Measurements from ENCODE around the gene YEATS2. TPM values are rescaled to one million over a fixed set of nuclear protein-coding genes. Genes with fewer than 3 reads are reported as not detected.
"Not testable (repeated sequence)": the region's sequence is repeated elsewhere in the genome, so short reads cannot be mapped to it uniquely, and the experiment has no call there.

YEATS2 gene
- total RNA-seq, 1 experiment from 2014 or later, result 31.0 TPM

DNA sequence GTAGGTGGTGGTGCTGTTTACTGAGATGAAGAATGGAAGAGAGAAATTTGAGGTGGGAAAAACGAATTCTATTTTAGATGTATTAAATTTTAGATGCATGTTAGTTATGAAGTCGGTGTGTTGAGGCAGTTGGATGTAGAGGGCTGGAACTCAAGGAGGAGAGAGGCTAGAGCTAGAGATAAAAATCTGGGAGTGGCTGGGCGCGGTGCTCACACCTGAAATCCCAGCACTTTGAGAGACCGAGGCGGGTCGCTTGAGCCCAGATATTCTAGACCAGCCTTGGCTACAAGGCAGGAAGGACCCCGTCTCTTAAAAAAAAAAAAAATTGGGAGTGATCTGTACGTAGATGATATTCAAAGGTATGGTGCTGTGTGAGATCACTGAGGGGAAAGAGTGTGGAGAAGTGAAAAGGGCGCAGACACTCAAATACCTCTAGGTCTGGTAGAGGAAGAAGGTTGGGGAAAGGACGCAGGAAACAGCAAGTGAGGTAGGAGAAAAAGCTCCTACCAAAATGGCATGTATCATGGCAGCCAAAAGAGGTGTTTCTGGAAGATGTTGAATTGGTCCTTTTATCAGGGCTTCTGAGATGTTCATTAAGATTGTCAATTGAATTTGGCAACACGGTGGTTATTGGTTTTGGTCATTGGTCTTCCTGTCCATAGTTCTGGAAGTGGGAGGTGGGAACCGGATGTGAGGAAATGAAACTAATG is 1.8 kb downstream of the YEATS2 start:
- peaks cover 71% of the 10 kb centered on the region for H3K79me2 ChIP-seq (ENCODE audit: low read length)
- intact Hi-C loops (cut with micrococcal nuclease), result loop anchor here (2.0 kb wide), 1 partner anchor 63 kb away; no protein-coding TSS in a partner anchor
- no peaks in the 10 kb centered on the region; the same call in 1 of the 2 replicates for H3K9me2 ChIP-seq (replicated peaks; ENCODE audit: low read length)
- ATAC-seq, result no peak
- ChIA-PET CTCF (no interaction called here), POLR2A (ENCODE audit: unreplicated experiment) (no interaction called here)
- H3K9ac ChIP-seq (ENCODE audit: low read length), result peak overlapping the region; percentile 91
- peak overlapping the region; percentile 85 for H3K4me2 ChIP-seq (ENCODE audit: low read length)
- peaks cover 18% of the 10 kb centered on the region; the same call in 1 of the 2 replicates for H4K20me1 ChIP-seq (ENCODE audit: low read length)
- peaks cover 5% of the 10 kb centered on the region; the same call in 1 of the 2 replicates for H3K36me3 ChIP-seq (ENCODE audit: low read depth, low read length)
- no peak for TF ChIP-seq EZH2 (IDR thresholded peaks at IDR 0.05; ENCODE audit: low read length, unreplicated experiment)
- no peak for TF ChIP-seq EZH2phosphoT487 (IDR thresholded peaks at IDR 0.05; ENCODE audit: borderline replicate concordance, low read length)
- TF ChIP-seq, protein P1, sequence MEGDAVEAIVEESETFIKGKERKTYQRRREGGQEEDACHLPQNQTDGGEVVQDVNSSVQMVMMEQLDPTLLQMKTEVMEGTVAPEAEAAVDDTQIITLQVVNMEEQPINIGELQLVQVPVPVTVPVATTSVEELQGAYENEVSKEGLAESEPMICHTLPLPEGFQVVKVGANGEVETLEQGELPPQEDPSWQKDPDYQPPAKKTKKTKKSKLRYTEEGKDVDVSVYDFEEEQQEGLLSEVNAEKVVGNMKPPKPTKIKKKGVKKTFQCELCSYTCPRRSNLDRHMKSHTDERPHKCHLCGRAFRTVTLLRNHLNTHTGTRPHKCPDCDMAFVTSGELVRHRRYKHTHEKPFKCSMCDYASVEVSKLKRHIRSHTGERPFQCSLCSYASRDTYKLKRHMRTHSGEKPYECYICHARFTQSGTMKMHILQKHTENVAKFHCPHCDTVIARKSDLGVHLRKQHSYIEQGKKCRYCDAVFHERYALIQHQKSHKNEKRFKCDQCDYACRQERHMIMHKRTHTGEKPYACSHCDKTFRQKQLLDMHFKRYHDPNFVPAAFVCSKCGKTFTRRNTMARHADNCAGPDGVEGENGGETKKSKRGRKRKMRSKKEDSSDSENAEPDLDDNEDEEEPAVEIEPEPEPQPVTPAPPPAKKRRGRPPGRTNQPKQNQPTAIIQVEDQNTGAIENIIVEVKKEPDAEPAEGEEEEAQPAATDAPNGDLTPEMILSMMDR (conservative IDR thresholded peaks at IDR 0.05; ENCODE audit: low read depth, low read length), result no peak
- BruUV-seq (replicated peaks), result no TSS peak
- peak overlapping the region; percentile 99 for H3K4me3 ChIP-seq (ENCODE audit: low read length)
- DNase-seq, result no peak
- peaks cover 15% of the 10 kb centered on the region for H3K4me1 ChIP-seq (ENCODE audit: insufficient read depth, low read length)
- no peak overlapping the region for H3K27ac ChIP-seq (ENCODE audit: low read length)
- H3K27me3 ChIP-seq (ENCODE audit: low read length), result no peaks in the 10 kb centered on the region
- peak overlapping the region; percentile 86; the same call in 1 of the 2 replicates for H2AFZ ChIP-seq (ENCODE audit: low read length)
- H3K9me3 ChIP-seq (ENCODE audit: low read length), result no peaks in the 10 kb centered on the region
- H3F3A ChIP-seq (ENCODE audit: low read length, unreplicated experiment), result no peaks in the 10 kb centered on the region

DNA sequence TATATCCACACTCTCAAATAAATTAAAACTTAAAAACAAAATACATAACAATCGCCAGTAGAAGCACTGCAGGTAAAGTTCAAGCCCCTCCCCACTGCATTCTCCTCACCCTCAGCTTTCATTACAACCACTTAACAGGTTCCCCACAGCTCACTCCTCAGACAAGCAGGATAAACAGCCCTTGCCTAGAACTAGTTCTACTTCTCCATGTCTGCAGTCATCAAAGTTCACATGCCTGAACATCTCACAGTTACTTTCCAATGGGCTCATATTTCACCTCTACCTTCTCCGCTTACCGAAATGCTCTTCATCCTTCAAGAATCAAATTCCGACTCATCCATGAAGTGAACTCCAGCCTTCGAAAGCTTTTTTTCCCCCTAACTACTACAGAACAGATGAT is 4.1 kb downstream of the YEATS2 start:
- Histone ChIP-seq H3F3A (ENCODE audit: low read length, unreplicated experiment) (no peaks in the 10 kb centered on the region), H3K9me2 (replicated peaks; ENCODE audit: low read length) (no peaks in the 10 kb centered on the region; the same call in 1 of the 2 replicates), H3K4me3 (ENCODE audit: low read length) (no peak overlapping the region), H3K36me3 (ENCODE audit: low read depth, low read length) (peaks cover 5% of the 10 kb centered on the region; the same call in 1 of the 2 replicates), H3K27me3 (ENCODE audit: low read length) (no peaks in the 10 kb centered on the region), H2AFZ (ENCODE audit: low read length) (no peak overlapping the region), H3K4me1 (ENCODE audit: insufficient read depth, low read length) (peaks cover 15% of the 10 kb centered on the region), H3K9ac (ENCODE audit: low read length) (no peak overlapping the region), H4K20me1 (ENCODE audit: low read length) (peaks cover 18% of the 10 kb centered on the region; the same call in 1 of the 2 replicates), H3K4me2 (ENCODE audit: low read length) (no peak overlapping the region), H3K79me2 (ENCODE audit: low read length) (peaks cover 95% of the 10 kb centered on the region), H3K9me3 (ENCODE audit: low read length) (no peaks in the 10 kb centered on the region), H3K27ac (ENCODE audit: low read length) (no peak overlapping the region)
- TF ChIP-seq EZH2phosphoT487 (IDR thresholded peaks at IDR 0.05; ENCODE audit: borderline replicate concordance, low read length) (no peak), EZH2 (IDR thresholded peaks at IDR 0.05; ENCODE audit: low read length, unreplicated experiment) (no peak)
- intact Hi-C loops (cut with micrococcal nuclease), result no loop called here
- no TSS peak for BruUV-seq (replicated peaks)
- ATAC-seq (no peak), DNase-seq (no peak)
- POLR2A ChIA-PET (ENCODE audit: unreplicated experiment), result no interaction called here
- CTCF ChIA-PET, result no interaction called here

DNA sequence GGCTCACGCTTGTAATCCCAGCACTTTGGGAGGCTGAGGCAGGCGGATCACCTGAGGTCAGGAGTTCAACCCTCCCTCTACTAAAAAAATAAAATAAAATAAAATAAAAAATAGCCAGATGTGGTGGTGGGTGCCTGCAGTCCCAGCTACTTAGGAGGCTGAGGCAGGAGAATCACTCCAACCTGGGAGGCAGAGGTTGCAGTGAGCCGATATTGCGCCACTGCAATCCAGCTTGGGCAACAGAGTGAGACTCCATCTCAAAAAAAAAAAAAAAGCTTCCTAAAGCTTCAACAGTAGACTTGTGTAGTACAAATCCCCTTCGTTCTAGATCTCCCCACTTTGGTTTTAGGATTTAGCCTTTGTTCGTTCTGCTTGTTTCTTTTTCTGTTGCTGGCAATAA is 6.3 kb downstream of the YEATS2 start:
- POLR2A ChIA-PET (ENCODE audit: unreplicated experiment); intact Hi-C loops (cut with micrococcal nuclease); H3K27ac ChIP-seq (ENCODE audit: low read length); H3K36me3 ChIP-seq (ENCODE audit: low read depth, low read length); H2AFZ ChIP-seq (ENCODE audit: low read length); H3K9me3 ChIP-seq (ENCODE audit: low read length); H3K4me3 ChIP-seq (ENCODE audit: low read length); CTCF ChIA-PET; H3K4me2 ChIP-seq (ENCODE audit: low read length); H3F3A ChIP-seq (ENCODE audit: low read length, unreplicated experiment); H3K27me3 ChIP-seq (ENCODE audit: low read length); H3K9me2 ChIP-seq (replicated peaks; ENCODE audit: low read length); H3K9ac ChIP-seq (ENCODE audit: low read length); BruUV-seq (replicated peaks); ATAC-seq; DNase-seq: not testable (repeated sequence)
- peaks cover 100% of the 10 kb centered on the region for H3K79me2 ChIP-seq (ENCODE audit: low read length)
- H4K20me1 ChIP-seq (ENCODE audit: low read length), result peaks cover 16% of the 10 kb centered on the region; the same call in 1 of the 2 replicates
- H3K4me1 ChIP-seq (ENCODE audit: insufficient read depth, low read length), result peaks cover 11% of the 10 kb centered on the region

Data from PC-3 (cell line).